CD4-positive, alpha-beta T cell (primary cell): ENCODE measurements around the gene DKKL1. TPM values are rescaled to one million over a fixed set of nuclear protein-coding genes. Genes with fewer than 3 reads are reported as not detected.
"Not testable (repeated sequence)": the region's sequence is repeated elsewhere in the genome, so short reads cannot be mapped to it uniquely, and the experiment has no call there.

ENCODE experiments used
- ATAC-seq: fragments of 200-7000 bp; cut with Tn5 transposase; one replicate; pipeline ENCODE4 v1.10.0; 2022; ENCODE audit warnings: mild to moderate bottlenecking; ENCODE audit not compliant: poor library complexity
- CTCF ChIA-PET: fragments of 350-600 bp; sonication (Branson Sonifier 250); formaldehyde crosslinking; loops from one replicate; lab custom pipeline; 2021; ENCODE audit warnings: antibody characterized with exemption, inconsistent platforms; lab: Charles Lee
- POLR2A ChIA-PET: fragments of 350-600 bp; sonication (Branson Sonifier 250); formaldehyde crosslinking; loops from one replicate; lab custom pipeline; 2021; ENCODE audit warnings: antibody characterized with exemption, inconsistent platforms; lab: Charles Lee
- DNase-seq, 14 experiments: peaks; one replicate each; pipeline ENCODE4 v3.0.0-alpha.2; 2013 to 2020; ENCODE audit warnings: mixed read lengths in 2 of 14
- H3K27ac ChIP-seq, 2 donors: one replicate each; pipeline versions ENCODE4 v1.5.1 to v1.7.0; 2013; ENCODE audit warnings: low read length in 2 of 2, low read depth in 1 of 2, mild to moderate bottlenecking in 1 of 2
- H3K27me3 ChIP-seq, 2 experiments: 1 replicate in 1 of 2; 2 replicates in 1 of 2; pipeline versions ENCODE4 v1.6.1 to v1.7.0; 2013; ENCODE audit warnings: low read length in 2 of 2, control low read depth in 1 of 2, mild to moderate bottlenecking in 1 of 2, moderate library complexity in 1 of 2; ENCODE audit not compliant: insufficient read depth in 2 of 2, control insufficient read depth in 1 of 2
- H3K36me3 ChIP-seq: one replicate; pipeline ENCODE4 v1.6.1; 2013; ENCODE audit warnings: low read length, control low read depth; ENCODE audit not compliant: insufficient read depth
- H3K4me1 ChIP-seq: one replicate; pipeline ENCODE4 v1.6.1; 2013; ENCODE audit warnings: low read length, control low read depth; ENCODE audit not compliant: insufficient read depth
- H3K4me3 ChIP-seq: one replicate; pipeline ENCODE4 v1.5.1; 2013; ENCODE audit warnings: mild to moderate bottlenecking, low read length, moderate library complexity
- H3K9me3 ChIP-seq, 2 experiments: 1 replicate in 1 of 2; 2 replicates in 1 of 2; pipeline versions ENCODE4 v1.6.1 to v1.7.0; 2013; ENCODE audit warnings: low read length in 2 of 2, mild to moderate bottlenecking in 2 of 2, control low read depth in 1 of 2, moderate library complexity in 1 of 2; ENCODE audit not compliant: control insufficient read depth in 1 of 2, insufficient read depth in 1 of 2
- H3K27ac Mint-ChIP-seq: one replicate; pipeline ENCODE4 v1.8.0; 2020; ENCODE audit warnings: mixed read lengths
- H3K27me3 Mint-ChIP-seq: one replicate; pipeline ENCODE4 v1.8.0; 2021; ENCODE audit warnings: mixed read lengths
- H3K36me3 Mint-ChIP-seq: one replicate; pipeline ENCODE4 v1.8.0; 2021; ENCODE audit warnings: low read depth, mixed read lengths
- H3K4me1 Mint-ChIP-seq: one replicate; pipeline ENCODE4 v1.8.0; 2021; ENCODE audit warnings: low read depth, mixed read lengths
- H3K4me3 Mint-ChIP-seq: one replicate; pipeline ENCODE4 v1.8.0; 2020; ENCODE audit warnings: mild to moderate bottlenecking, mixed read lengths
- H3K9me3 Mint-ChIP-seq: one replicate; pipeline ENCODE4 v1.8.0; 2020; ENCODE audit warnings: mixed read lengths
- intact Hi-C, 2 experiments: fragments of 100-400 bp; cut with DNase I in 1 of 2; cut with micrococcal nuclease in 1 of 2; formaldehyde crosslinking; loops; one replicate each; pipeline versions ENCODE4 v1.15.1 to v1.9.0; 2023 to 2025; cut with DNase I, micrococcal nuclease
- total RNA-seq, 174 experiments: library from RNA in 2 of 174; stranded (reverse) in 2 of 174; gene quantifications; one replicate each; pipeline ENCODE4 v1.2.3 and lab custom pipeline; 2021 to 2026
- TF ChIP-seq, protein P1 (sequence below): fragments of 200-600 bp; IDR thresholded peaks from one replicate; pipeline ENCODE4 v1.8.0; 2022; ENCODE audit warnings: antibody characterized with exemption, mild to moderate bottlenecking

The DKKL1 gene
- total RNA-seq, 2 experiments from 2014 or later = not detected

- Mint-ChIP-seq H3K9me3 (no peaks in the 10 kb centered on the region), H3K4me3 (no peak overlapping the region), H3K4me1 (peaks cover 29% of the 10 kb centered on the region), H3K27ac (no peak overlapping the region), H3K36me3 (peaks cover 40% of the 10 kb centered on the region), H3K27me3 (no peaks in the 10 kb centered on the region)
- Histone ChIP-seq H3K27ac (no peak overlapping the region), H3K4me1 (peaks cover 15% of the 10 kb centered on the region), H3K36me3 (peaks cover 8% of the 10 kb centered on the region), H3K9me3 (no peaks in the 10 kb centered on the region), H3K4me3 (no peak overlapping the region), H3K27me3 (no peaks in the 10 kb centered on the region)
- DNase-seq (no peak), ATAC-seq (no peak)
- POLR2A ChIA-PET = interaction anchor here (0.7 to 0.8 kb wide), 2 partner anchors 9 to 349 kb away, joined by 3 to 5 read pairs; no protein-coding TSS in a partner anchor
- CTCF ChIA-PET = no interaction called here
- intact Hi-C loops = no loop called here
- TF ChIP-seq, protein P1, sequence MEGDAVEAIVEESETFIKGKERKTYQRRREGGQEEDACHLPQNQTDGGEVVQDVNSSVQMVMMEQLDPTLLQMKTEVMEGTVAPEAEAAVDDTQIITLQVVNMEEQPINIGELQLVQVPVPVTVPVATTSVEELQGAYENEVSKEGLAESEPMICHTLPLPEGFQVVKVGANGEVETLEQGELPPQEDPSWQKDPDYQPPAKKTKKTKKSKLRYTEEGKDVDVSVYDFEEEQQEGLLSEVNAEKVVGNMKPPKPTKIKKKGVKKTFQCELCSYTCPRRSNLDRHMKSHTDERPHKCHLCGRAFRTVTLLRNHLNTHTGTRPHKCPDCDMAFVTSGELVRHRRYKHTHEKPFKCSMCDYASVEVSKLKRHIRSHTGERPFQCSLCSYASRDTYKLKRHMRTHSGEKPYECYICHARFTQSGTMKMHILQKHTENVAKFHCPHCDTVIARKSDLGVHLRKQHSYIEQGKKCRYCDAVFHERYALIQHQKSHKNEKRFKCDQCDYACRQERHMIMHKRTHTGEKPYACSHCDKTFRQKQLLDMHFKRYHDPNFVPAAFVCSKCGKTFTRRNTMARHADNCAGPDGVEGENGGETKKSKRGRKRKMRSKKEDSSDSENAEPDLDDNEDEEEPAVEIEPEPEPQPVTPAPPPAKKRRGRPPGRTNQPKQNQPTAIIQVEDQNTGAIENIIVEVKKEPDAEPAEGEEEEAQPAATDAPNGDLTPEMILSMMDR = no peak
These were observed 37.4 kb upstream of the DKKL1 start for GRCh38 chr19:49326165-49326704.

GRCh38 chr19:49327878-49328544 lies 35.7 kb upstream of the DKKL1 start:
- peaks cover 44% of the 10 kb centered on the region for H3K36me3 Mint-ChIP-seq

GRCh38 chr19:49328741-49329140 lies 34.9 kb upstream of the DKKL1 start:
- ChIA-PET CTCF (no interaction called here), POLR2A (no interaction called here)
- no peak for ATAC-seq
- Mint-ChIP-seq H3K4me1 (peaks cover 54% of the 10 kb centered on the region), H3K27me3 (no peaks in the 10 kb centered on the region), H3K36me3 (peaks cover 46% of the 10 kb centered on the region), H3K9me3 (no peaks in the 10 kb centered on the region), H3K27ac (no peak overlapping the region), H3K4me3 (no peak overlapping the region)
- no peaks in the 10 kb centered on the region for H3K9me3 ChIP-seq
- no peak for DNase-seq
- intact Hi-C loops = loop anchor here (1.0 to 2.0 kb wide), 3 partner anchors 20 to 102 kb away; no protein-coding TSS in a partner anchor
- H3K27me3 ChIP-seq = no peaks in the 10 kb centered on the region
- no peak overlapping the region for H3K27ac ChIP-seq
- peaks cover 8% of the 10 kb centered on the region for H3K36me3 ChIP-seq
- TF ChIP-seq, protein P1 = no peak
- H3K4me3 ChIP-seq = no peak overlapping the region
- H3K4me1 ChIP-seq = peaks cover 40% of the 10 kb centered on the region

More at GRCh38 chr19:49327878-49328544, 35.7 kb upstream of the DKKL1 start:
- no peaks in the 10 kb centered on the region for H3K9me3 ChIP-seq
- H3K27ac ChIP-seq = no peak overlapping the region
- ChIA-PET POLR2A (no interaction called here), CTCF (interaction anchor here (0.9 to 1.2 kb wide), 6 partner anchors 9 to 142 kb away, joined by 3 to 8 read pairs (median 5); no protein-coding TSS in a partner anchor)
- ATAC-seq (peak; percentile 42), DNase-seq (peak in 10 of 14 experiments; percentile 21 to 70 (median 42))
- H3K27me3 Mint-ChIP-seq = no peaks in the 10 kb centered on the region
- peaks cover 32% of the 10 kb centered on the region for H3K4me1 ChIP-seq
- H3K9me3 Mint-ChIP-seq = no peaks in the 10 kb centered on the region
- no peaks in the 10 kb centered on the region for H3K27me3 ChIP-seq
- peaks cover 47% of the 10 kb centered on the region for H3K4me1 Mint-ChIP-seq
- TF ChIP-seq, protein P1 = peak; percentile 74
- H3K4me3 ChIP-seq = no peak overlapping the region
- H3K4me3 Mint-ChIP-seq = peak overlapping the region; percentile 16
- H3K27ac Mint-ChIP-seq = peak overlapping the region; percentile 35
- H3K36me3 ChIP-seq = peaks cover 8% of the 10 kb centered on the region
- intact Hi-C loops = loop anchor here (1.0 to 2.0 kb wide), 3 partner anchors 19 to 102 kb away; no protein-coding TSS in a partner anchor

GRCh38 chr19:49331187-49331586 lies 32.5 kb upstream of the DKKL1 start:
- Mint-ChIP-seq H3K36me3 (peaks cover 62% of the 10 kb centered on the region), H3K4me1 (peaks cover 77% of the 10 kb centered on the region), H3K4me3 (peak overlapping the region; percentile 72), H3K27ac (peak overlapping the region; percentile 93)
- H3K9me3 ChIP-seq, H3K9me3 Mint-ChIP-seq, H3K27me3 ChIP-seq, H3K36me3 ChIP-seq, DNase-seq, H3K27me3 Mint-ChIP-seq, H3K4me3 ChIP-seq, ATAC-seq, H3K27ac ChIP-seq: not testable (repeated sequence)
- POLR2A ChIA-PET = interaction anchor here (0.7 to 1.0 kb wide), 2 partner anchors 259 to 264 kb away, joined by 3 read pairs; partner anchors contain the start of gene PRR12
- CTCF ChIA-PET = interaction anchor here (1.0 kb wide), 1 partner anchor 30 kb away, joined by 3 read pairs; no protein-coding TSS in a partner anchor
- peaks cover 59% of the 10 kb centered on the region for H3K4me1 ChIP-seq
- intact Hi-C loops = loop anchor here in 1 of 2 experiments (5.0 kb wide), 1 partner anchor 111 kb away; the partner anchor contains the start of gene SLC17A7
